Erythroblast (primary cell): ENCODE measurements around the gene ACSL4.
"Not testable (repeated sequence)": the region's sequence is repeated elsewhere in the genome, so short reads cannot be mapped to it uniquely, and the experiment has no call there.

ENCODE experiments used
- GATA1 ChIP-seq: IDR thresholded peaks from 2 replicates; pipeline ENCODE4 v1.6.1; 2011; ENCODE audit warnings: low read depth, mild to moderate bottlenecking, control low read depth, low read length, moderate library complexity
- POLR2A ChIP-seq: IDR thresholded peaks from 2 replicates; pipeline ENCODE4 v1.6.1; 2011; ENCODE audit warnings: mild to moderate bottlenecking, low read length

DNA sequence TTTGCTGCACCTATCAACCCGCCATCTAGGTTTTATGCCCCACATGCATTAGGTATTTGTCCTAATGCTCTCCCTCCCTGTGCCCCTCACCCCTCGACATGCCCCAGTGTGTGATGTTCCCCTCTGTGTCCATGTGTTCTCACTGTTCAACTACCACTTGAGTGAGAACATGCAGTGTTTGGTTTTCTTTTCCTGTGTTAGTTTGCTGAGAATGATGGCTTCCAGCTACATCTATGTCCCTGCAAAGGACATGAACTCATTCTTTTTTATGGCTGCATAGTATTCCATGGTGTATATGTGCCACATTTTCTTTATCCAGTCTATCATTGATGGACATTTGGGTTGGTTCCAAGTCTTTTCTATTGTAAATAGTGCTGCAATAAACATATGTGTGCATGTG, 95.6 kb downstream of the ACSL4 start:
- not testable (repeated sequence) for TF ChIP-seq POLR2A, GATA1
